Vagina (tissue), 2 donors: Measurements from ENCODE around the gene C1orf116.

ENCODE experiments used
- POLR2A ChIP-seq, 2 donors: fragments of 450-650 bp; IDR thresholded peaks; one replicate each; pipeline ENCODE4 v1.6.1; 2017; ENCODE audit warnings: antibody characterized with exemption in 2 of 2, mild to moderate bottlenecking in 2 of 2, moderate library complexity in 2 of 2
- TF ChIP-seq, protein P1 (sequence below), 3 experiments: fragments of 450-650 bp in 2 of 3; fragments of 200-600 bp in 1 of 3; sonication (generic) in 1 of 3; IDR thresholded peaks; one replicate each; pipeline ENCODE4 v1.5.1; 2017 to 2019; ENCODE audit warnings: antibody characterized with exemption in 3 of 3, mild to moderate bottlenecking in 2 of 3, moderate library complexity in 2 of 3

- TF ChIP-seq, protein P1, sequence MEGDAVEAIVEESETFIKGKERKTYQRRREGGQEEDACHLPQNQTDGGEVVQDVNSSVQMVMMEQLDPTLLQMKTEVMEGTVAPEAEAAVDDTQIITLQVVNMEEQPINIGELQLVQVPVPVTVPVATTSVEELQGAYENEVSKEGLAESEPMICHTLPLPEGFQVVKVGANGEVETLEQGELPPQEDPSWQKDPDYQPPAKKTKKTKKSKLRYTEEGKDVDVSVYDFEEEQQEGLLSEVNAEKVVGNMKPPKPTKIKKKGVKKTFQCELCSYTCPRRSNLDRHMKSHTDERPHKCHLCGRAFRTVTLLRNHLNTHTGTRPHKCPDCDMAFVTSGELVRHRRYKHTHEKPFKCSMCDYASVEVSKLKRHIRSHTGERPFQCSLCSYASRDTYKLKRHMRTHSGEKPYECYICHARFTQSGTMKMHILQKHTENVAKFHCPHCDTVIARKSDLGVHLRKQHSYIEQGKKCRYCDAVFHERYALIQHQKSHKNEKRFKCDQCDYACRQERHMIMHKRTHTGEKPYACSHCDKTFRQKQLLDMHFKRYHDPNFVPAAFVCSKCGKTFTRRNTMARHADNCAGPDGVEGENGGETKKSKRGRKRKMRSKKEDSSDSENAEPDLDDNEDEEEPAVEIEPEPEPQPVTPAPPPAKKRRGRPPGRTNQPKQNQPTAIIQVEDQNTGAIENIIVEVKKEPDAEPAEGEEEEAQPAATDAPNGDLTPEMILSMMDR (IDR thresholded peaks at IDR 0.05): no peak
- TF ChIP-seq POLR2A (IDR thresholded peaks at IDR 0.05): no peak
These were observed 13.8 kb downstream of the C1orf116 start for GRCh38 chr1:207018707-207019106.
